HepG2 (cell line): ENCODE results near the gene ATP2C2. TPM values are rescaled to one million over a fixed set of nuclear protein-coding genes. Genes with fewer than 3 reads are reported as not detected.

Experiments
- HDAC1 ChIP-seq: sonication (generic); formaldehyde crosslinking; IDR thresholded peaks from 2 replicates; pipeline ENCODE4 v1.5.1; 2020; ENCODE audit warnings: mild to moderate bottlenecking, missing genetic modification reagents
- KAT7 ChIP-seq: IDR thresholded peaks from 2 replicates; pipeline ENCODE4 v1.6.1; 2018; ENCODE audit warnings: borderline replicate concordance, missing compliant biosample characterization
- PTBP1 ChIP-seq: fragments of 200-400 bp; formaldehyde crosslinking; IDR thresholded peaks from 2 replicates; pipeline ENCODE4 v1.6.1; 2018; ENCODE audit warnings: low read length, low read depth; ENCODE audit not compliant: poor library complexity, severe bottlenecking
- TBX2 ChIP-seq: sonication (generic); formaldehyde crosslinking; IDR thresholded peaks from 2 replicates; pipeline ENCODE4 v1.5.0; 2020; ENCODE audit warnings: missing genetic modification reagents, mild to moderate bottlenecking, borderline replicate concordance
- TEAD3 ChIP-seq: optimal IDR thresholded peaks from 2 replicates; pipeline ENCODE3; 2016; ENCODE audit warnings: borderline replicate concordance
- ZMYM3 ChIP-seq: sonication (generic); formaldehyde crosslinking; IDR thresholded peaks from 2 replicates; pipeline ENCODE4 v1.5.1; 2020; ENCODE audit warnings: mild to moderate bottlenecking, missing genetic modification reagents
- ZNF343 ChIP-seq: sonication (generic); formaldehyde crosslinking; IDR thresholded peaks from 2 replicates; pipeline ENCODE4 v1.4.0; 2020; ENCODE audit warnings: mild to moderate bottlenecking, missing genetic modification reagents
- polyA plus RNA-seq, 8 experiments: library from polyadenylated mRNA; depleted of rRNA in 3 of 8; stranded (reverse) in 7 of 8; unstranded in 1 of 8; fragments of >200 nt; fragmentation: Illumina TruSeq in 4 of 8; extraction: Trizol in 4 of 8; gene quantifications; 2 replicates each; pipeline versions ENCODE4 v1.2.1 to v1.2.3, GENCODE V29; 2011 to 2016; ENCODE audit warnings: low read depth in 4 of 8, missing spikeins in 1 of 8, mixed read lengths in 1 of 8; ENCODE audit not compliant: insufficient read depth in 1 of 8
- total RNA-seq, 5 experiments: library from RNA; depleted of rRNA; stranded (reverse); fragments of >200 nt; fragmentation: Illumina TruSeq; extraction: Trizol; gene quantifications; 2 replicates each; pipeline ENCODE4 v1.2.3, GENCODE V29; 2016; ENCODE audit warnings: low read depth in 1 of 5
- TF ChIP-seq, protein P1 (sequence below): sonication (generic); formaldehyde crosslinking; IDR thresholded peaks from 2 replicates; pipeline ENCODE4 v1.5.0; 2020; ENCODE audit warnings: mild to moderate bottlenecking, missing genetic modification reagents, borderline replicate concordance
- TF ChIP-seq, protein P2 (sequence below): IDR thresholded peaks from 2 replicates; pipeline ENCODE4 v1.6.1; 2016; ENCODE audit warnings: mild to moderate bottlenecking, missing biosample characterization, missing genetic modification reagents
- TF ChIP-seq, protein P3 (sequence below): sonication (generic); formaldehyde crosslinking; IDR thresholded peaks from 2 replicates; pipeline ENCODE4 v1.4.0; 2020; ENCODE audit warnings: mild to moderate bottlenecking, missing genetic modification reagents
- TF ChIP-seq, protein P4 (sequence below): sonication (generic); formaldehyde crosslinking; IDR thresholded peaks from 2 replicates; pipeline ENCODE4 v1.8.1; 2023; ENCODE audit warnings: mild to moderate bottlenecking, missing genetic modification reagents
- TF ChIP-seq, protein P5 (sequence below): IDR thresholded peaks from 2 replicates; pipeline ENCODE4 v1.4.0; 2020; ENCODE audit warnings: mild to moderate bottlenecking, missing genetic modification reagents
- TF ChIP-seq, protein P6 (sequence below): sonication (generic); formaldehyde crosslinking; conservative IDR thresholded peaks from 2 replicates; pipeline ENCODE4 v1.4.0; 2020; ENCODE audit warnings: missing genetic modification reagents

The ATP2C2 gene
- total and polyA plus RNA-seq, 2 of the 13 experiments (the other 11 are each of a cell fraction or from before 2014, with no cell fraction given) = 0.07 TPM; not detected in 1

DNA sequence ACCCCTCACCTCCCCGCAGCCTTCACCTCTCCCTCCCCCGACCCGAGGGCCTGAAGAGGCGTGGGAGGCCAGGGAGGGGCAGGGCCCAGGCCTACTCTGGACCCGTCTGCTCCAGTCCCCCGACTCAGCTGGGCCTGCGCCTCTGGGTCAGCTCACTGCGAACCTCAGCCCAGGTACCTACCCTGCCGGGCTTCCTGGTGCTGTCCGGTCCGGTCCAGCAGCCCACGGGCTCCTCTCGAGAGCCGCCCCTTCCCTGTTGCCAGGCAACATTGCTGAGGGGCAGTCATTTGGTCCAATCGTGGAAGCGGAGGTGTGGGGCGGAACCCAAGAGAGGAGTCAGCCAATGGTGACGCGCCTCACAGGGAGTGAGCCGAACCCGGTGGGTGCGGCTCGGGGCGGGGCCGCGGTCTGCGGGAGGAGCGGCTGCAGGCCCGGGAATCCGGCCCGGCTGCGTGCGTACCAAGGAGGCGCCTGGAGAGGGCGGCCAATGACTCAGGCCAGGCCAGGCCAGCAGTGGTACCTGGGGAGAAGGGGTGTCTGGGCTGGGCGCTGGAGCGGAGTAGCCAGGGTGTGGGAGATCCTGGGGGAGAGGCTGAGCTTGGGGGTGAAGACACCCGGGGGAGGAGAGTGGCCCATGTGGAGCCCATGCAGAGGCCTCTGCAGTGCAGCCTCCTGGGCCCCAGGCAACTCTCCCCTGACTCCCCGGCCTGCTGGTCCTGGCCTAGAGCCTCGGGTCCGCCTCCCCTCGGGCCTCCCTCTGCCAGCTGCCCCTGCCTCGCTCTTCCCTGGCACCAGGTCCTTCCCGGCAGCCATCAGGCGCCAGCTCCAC lies 136.3 kb downstream of the ATP2C2 start, which contains the start of gene MEAK7 (continued):
- TF ChIP-seq, protein P1, sequence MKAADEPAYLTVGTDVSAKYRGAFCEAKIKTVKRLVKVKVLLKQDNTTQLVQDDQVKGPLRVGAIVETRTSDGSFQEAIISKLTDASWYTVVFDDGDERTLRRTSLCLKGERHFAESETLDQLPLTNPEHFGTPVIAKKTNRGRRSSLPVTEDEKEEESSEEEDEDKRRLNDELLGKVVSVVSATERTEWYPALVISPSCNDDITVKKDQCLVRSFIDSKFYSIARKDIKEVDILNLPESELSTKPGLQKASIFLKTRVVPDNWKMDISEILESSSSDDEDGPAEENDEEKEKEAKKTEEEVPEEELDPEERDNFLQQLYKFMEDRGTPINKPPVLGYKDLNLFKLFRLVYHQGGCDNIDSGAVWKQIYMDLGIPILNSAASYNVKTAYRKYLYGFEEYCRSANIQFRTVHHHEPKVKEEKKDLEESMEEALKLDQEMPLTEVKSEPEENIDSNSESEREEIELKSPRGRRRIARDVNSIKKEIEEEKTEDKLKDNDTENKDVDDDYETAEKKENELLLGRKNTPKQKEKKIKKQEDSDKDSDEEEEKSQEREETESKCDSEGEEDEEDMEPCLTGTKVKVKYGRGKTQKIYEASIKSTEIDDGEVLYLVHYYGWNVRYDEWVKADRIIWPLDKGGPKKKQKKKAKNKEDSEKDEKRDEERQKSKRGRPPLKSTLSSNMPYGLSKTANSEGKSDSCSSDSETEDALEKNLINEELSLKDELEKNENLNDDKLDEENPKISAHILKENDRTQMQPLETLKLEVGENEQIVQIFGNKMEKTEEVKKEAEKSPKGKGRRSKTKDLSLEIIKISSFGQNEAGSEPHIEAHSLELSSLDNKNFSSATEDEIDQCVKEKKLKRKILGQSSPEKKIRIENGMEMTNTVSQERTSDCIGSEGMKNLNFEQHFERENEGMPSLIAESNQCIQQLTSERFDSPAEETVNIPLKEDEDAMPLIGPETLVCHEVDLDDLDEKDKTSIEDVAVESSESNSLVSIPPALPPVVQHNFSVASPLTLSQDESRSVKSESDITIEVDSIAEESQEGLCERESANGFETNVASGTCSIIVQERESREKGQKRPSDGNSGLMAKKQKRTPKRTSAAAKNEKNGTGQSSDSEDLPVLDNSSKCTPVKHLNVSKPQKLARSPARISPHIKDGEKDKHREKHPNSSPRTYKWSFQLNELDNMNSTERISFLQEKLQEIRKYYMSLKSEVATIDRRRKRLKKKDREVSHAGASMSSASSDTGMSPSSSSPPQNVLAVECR (CRISPR knock-in tag) = peak; percentile 77
- TF ChIP-seq ZNF343 (CRISPR knock-in tag) (no peak), HDAC1 (CRISPR knock-in tag) (peak; percentile 60), TBX2 (CRISPR knock-in tag) (peak; percentile 82), TEAD3 (CRISPR knock-in tag) (peak; percentile 59), PTBP1 (no peak), KAT7 (CRISPR knock-in tag) (no peak), ZMYM3 (peak; percentile 65; the same call in 1 of the 2 replicates)
- TF ChIP-seq, protein P2, sequence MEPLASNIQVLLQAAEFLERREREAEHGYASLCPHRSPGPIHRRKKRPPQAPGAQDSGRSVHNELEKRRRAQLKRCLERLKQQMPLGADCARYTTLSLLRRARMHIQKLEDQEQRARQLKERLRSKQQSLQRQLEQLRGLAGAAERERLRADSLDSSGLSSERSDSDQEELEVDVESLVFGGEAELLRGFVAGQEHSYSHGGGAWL (CRISPR knock-in tag) = 0 out of 2 replicates have a peak, but pooled peaks have one; percentile 48
- TF ChIP-seq, protein P3, sequence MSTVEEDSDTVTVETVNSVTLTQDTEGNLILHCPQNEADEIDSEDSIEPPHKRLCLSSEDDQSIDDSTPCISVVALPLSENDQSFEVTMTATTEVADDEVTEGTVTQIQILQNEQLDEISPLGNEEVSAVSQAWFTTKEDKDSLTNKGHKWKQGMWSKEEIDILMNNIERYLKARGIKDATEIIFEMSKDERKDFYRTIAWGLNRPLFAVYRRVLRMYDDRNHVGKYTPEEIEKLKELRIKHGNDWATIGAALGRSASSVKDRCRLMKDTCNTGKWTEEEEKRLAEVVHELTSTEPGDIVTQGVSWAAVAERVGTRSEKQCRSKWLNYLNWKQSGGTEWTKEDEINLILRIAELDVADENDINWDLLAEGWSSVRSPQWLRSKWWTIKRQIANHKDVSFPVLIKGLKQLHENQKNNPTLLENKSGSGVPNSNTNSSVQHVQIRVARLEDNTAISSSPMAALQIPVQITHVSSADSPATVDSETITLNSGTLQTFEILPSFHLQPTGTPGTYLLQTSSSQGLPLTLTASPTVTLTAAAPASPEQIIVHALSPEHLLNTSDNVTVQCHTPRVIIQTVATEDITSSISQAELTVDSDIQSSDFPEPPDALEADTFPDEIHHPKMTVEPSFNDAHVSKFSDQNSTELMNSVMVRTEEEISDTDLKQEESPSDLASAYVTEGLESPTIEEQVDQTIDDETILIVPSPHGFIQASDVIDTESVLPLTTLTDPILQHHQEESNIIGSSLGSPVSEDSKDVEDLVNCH (CRISPR knock-in tag) = no peak
- TF ChIP-seq, protein P4, sequence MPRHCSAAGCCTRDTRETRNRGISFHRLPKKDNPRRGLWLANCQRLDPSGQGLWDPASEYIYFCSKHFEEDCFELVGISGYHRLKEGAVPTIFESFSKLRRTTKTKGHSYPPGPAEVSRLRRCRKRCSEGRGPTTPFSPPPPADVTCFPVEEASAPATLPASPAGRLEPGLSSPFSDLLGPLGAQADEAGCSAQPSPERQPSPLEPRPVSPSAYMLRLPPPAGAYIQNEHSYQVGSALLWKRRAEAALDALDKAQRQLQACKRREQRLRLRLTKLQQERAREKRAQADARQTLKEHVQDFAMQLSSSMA (CRISPR knock-in tag) = peak; percentile 78; the same call in 1 of the 2 replicates
- TF ChIP-seq, protein P5, sequence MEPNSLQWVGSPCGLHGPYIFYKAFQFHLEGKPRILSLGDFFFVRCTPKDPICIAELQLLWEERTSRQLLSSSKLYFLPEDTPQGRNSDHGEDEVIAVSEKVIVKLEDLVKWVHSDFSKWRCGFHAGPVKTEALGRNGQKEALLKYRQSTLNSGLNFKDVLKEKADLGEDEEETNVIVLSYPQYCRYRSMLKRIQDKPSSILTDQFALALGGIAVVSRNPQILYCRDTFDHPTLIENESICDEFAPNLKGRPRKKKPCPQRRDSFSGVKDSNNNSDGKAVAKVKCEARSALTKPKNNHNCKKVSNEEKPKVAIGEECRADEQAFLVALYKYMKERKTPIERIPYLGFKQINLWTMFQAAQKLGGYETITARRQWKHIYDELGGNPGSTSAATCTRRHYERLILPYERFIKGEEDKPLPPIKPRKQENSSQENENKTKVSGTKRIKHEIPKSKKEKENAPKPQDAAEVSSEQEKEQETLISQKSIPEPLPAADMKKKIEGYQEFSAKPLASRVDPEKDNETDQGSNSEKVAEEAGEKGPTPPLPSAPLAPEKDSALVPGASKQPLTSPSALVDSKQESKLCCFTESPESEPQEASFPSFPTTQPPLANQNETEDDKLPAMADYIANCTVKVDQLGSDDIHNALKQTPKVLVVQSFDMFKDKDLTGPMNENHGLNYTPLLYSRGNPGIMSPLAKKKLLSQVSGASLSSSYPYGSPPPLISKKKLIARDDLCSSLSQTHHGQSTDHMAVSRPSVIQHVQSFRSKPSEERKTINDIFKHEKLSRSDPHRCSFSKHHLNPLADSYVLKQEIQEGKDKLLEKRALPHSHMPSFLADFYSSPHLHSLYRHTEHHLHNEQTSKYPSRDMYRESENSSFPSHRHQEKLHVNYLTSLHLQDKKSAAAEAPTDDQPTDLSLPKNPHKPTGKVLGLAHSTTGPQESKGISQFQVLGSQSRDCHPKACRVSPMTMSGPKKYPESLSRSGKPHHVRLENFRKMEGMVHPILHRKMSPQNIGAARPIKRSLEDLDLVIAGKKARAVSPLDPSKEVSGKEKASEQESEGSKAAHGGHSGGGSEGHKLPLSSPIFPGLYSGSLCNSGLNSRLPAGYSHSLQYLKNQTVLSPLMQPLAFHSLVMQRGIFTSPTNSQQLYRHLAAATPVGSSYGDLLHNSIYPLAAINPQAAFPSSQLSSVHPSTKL (CRISPR knock-in tag) = no peak; the same call in 1 of the 2 replicates
- TF ChIP-seq, protein P6, sequence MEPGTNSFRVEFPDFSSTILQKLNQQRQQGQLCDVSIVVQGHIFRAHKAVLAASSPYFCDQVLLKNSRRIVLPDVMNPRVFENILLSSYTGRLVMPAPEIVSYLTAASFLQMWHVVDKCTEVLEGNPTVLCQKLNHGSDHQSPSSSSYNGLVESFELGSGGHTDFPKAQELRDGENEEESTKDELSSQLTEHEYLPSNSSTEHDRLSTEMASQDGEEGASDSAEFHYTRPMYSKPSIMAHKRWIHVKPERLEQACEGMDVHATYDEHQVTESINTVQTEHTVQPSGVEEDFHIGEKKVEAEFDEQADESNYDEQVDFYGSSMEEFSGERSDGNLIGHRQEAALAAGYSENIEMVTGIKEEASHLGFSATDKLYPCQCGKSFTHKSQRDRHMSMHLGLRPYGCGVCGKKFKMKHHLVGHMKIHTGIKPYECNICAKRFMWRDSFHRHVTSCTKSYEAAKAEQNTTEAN (CRISPR knock-in tag) = peak; percentile 55; the same call in 1 of the 2 replicates
